ENCODE measurements around the gene NR2E1. TPM values are rescaled to one million over a fixed set of nuclear protein-coding genes. Genes with fewer than 3 reads are reported as not detected.

Gene NR2E1
- polyA plus RNA-seq, 1 donor (not counting 4 experiments of a cell fraction or from before 2014, with no cell fraction given): 0.04 TPM

DNA sequence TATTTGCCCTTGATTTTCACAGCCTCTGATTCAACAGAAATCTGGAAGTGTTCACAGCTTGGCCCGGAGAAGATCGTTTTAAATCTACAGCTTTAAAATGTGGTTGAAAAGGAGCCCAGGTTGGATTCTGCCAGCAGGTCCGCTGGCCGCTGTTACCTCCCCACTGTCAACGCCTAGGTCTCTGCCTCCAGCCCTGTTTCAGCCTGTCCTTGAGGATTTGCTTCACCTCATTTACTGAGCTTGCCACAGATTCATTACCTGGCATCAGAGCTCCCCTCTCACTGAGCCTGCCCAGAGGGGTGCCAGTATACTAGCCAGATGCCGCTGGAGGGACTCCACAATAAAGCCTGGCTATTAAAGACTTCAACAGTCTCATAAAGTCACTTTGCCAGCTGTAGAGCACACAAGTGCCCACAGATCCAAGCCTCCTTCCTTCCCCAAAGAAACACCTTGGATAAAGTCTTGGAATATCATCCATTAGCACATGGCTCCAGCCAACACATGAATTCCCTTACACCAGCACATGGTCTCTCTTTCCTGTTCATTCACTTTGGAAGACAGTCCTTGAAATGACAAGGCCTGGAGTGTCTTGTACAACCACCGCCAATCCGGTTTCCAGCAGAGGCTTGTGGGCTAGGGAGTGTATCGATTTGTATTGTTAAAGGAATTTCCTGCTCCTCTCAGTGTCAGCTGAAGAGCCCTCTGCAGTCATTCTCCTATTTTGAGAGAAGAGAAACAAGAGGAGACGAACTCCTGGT lies 9.5 kb upstream of the NR2E1 start:
- Histone ChIP-seq H3K27ac (ENCODE audit: control insufficient read depth, insufficient read depth, low read length) (no peak overlapping the region), H3K4me1 (ENCODE audit: control insufficient read depth, extremely low read depth, insufficient read depth, low read length) (peaks cover 19% of the 10 kb centered on the region), H3K27me3 (ENCODE audit: control insufficient read depth, extremely low read depth, insufficient read depth, low read length) (peaks cover 45% of the 10 kb centered on the region), H3K9me3 (ENCODE audit: control insufficient read depth, low read depth, low read length) (no peaks in the 10 kb centered on the region), H3K9ac (ENCODE audit: control insufficient read depth, extremely low read depth, insufficient read depth, low read length) (no peak overlapping the region), H3K36me3 (ENCODE audit: control insufficient read depth in 2 of 2, extremely low read depth in 1 of 2, insufficient read depth in 2 of 2, low read length in 2 of 2) (no peaks in the 10 kb centered on the region), H2AFZ (ENCODE audit: control insufficient read depth, low read length) (no peak overlapping the region), H3K9me1 (ENCODE audit: control insufficient read depth, extremely low read depth, insufficient read depth, low read length) (no peaks in the 10 kb centered on the region), H4K20me1 (ENCODE audit: control insufficient read depth, extremely low read depth, insufficient read depth, low read length) (no peaks in the 10 kb centered on the region), H3K79me2 (ENCODE audit: control insufficient read depth, insufficient read depth, low read length) (no peaks in the 10 kb centered on the region), H3K4me3 (ENCODE audit: control insufficient read depth in 2 of 3, extremely low read depth in 1 of 3, insufficient read depth in 2 of 3, low read depth in 1 of 3, low read length in 3 of 3) (no peak overlapping the region), H3K4me2 (ENCODE audit: control insufficient read depth, extremely low read depth, insufficient read depth, low read depth, low read length) (peak overlapping the region; percentile 20)
- DNase-seq (ENCODE audit: low read depth, low spot score) (no peak), FAIRE-seq (peak; percentile 81)
- TF ChIP-seq, protein P1, sequence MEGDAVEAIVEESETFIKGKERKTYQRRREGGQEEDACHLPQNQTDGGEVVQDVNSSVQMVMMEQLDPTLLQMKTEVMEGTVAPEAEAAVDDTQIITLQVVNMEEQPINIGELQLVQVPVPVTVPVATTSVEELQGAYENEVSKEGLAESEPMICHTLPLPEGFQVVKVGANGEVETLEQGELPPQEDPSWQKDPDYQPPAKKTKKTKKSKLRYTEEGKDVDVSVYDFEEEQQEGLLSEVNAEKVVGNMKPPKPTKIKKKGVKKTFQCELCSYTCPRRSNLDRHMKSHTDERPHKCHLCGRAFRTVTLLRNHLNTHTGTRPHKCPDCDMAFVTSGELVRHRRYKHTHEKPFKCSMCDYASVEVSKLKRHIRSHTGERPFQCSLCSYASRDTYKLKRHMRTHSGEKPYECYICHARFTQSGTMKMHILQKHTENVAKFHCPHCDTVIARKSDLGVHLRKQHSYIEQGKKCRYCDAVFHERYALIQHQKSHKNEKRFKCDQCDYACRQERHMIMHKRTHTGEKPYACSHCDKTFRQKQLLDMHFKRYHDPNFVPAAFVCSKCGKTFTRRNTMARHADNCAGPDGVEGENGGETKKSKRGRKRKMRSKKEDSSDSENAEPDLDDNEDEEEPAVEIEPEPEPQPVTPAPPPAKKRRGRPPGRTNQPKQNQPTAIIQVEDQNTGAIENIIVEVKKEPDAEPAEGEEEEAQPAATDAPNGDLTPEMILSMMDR (optimal IDR thresholded peaks at IDR 0.05 in 1 of 3, IDR thresholded peaks at IDR 0.05 in 1 of 3, conservative IDR thresholded peaks at IDR 0.05 in 1 of 3; ENCODE audit: extremely low read depth in 1 of 3, insufficient read depth in 2 of 3, low read length in 3 of 3): no peak
- no peak for TF ChIP-seq EZH2 (IDR thresholded peaks at IDR 0.05; ENCODE audit: low read length)
- dilution Hi-C loops (cut with MboI; ENCODE audit: extremely low pct_ligation_motif_present, low sequenced_read_pairs): no loop called here

DNA sequence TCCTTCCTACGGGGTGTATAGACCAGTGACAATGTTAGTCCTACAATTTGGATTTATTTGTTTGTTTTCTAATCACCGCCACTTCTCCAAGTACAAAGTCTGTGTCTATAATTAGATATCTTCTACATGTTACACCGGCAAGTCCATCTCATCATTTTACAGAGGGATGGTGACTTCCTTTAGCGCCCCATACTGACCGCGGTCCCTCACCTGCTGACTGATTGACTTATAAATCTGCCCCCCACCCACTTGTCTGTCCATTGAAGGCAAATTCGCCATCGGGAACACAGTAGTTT lies 8.9 kb upstream of the NR2E1 start:
- peak; percentile 21 for TF ChIP-seq EZH2 (IDR thresholded peaks at IDR 0.05; ENCODE audit: low read length)
- TF ChIP-seq, protein P1 (optimal IDR thresholded peaks at IDR 0.05 in 1 of 3, IDR thresholded peaks at IDR 0.05 in 1 of 3, conservative IDR thresholded peaks at IDR 0.05 in 1 of 3; ENCODE audit: extremely low read depth in 1 of 3, insufficient read depth in 2 of 3, low read length in 3 of 3): no peak

More for the DNA sequence above, 8.9 kb upstream of the NR2E1 start:
- Histone ChIP-seq H3K27ac (ENCODE audit: control insufficient read depth, insufficient read depth, low read length) (no peak overlapping the region), H3K79me2 (ENCODE audit: control insufficient read depth, insufficient read depth, low read length) (no peaks in the 10 kb centered on the region), H3K36me3 (ENCODE audit: control insufficient read depth in 2 of 2, extremely low read depth in 1 of 2, insufficient read depth in 2 of 2, low read length in 2 of 2) (no peaks in the 10 kb centered on the region), H3K4me3 (ENCODE audit: control insufficient read depth in 2 of 3, extremely low read depth in 1 of 3, insufficient read depth in 2 of 3, low read depth in 1 of 3, low read length in 3 of 3) (peak overlapping the region in 1 of 3 experiments; percentile 32), H4K20me1 (ENCODE audit: control insufficient read depth, extremely low read depth, insufficient read depth, low read length) (no peaks in the 10 kb centered on the region), H3K9me1 (ENCODE audit: control insufficient read depth, extremely low read depth, insufficient read depth, low read length) (no peaks in the 10 kb centered on the region), H2AFZ (ENCODE audit: control insufficient read depth, low read length) (no peak overlapping the region), H3K27me3 (ENCODE audit: control insufficient read depth, extremely low read depth, insufficient read depth, low read length) (peaks cover 51% of the 10 kb centered on the region), H3K4me1 (ENCODE audit: control insufficient read depth, extremely low read depth, insufficient read depth, low read length) (peaks cover 19% of the 10 kb centered on the region), H3K9ac (ENCODE audit: control insufficient read depth, extremely low read depth, insufficient read depth, low read length) (no peak overlapping the region), H3K4me2 (ENCODE audit: control insufficient read depth, extremely low read depth, insufficient read depth, low read depth, low read length) (peak overlapping the region; percentile 20), H3K9me3 (ENCODE audit: control insufficient read depth, low read depth, low read length) (no peaks in the 10 kb centered on the region)
- no peak for FAIRE-seq
- dilution Hi-C loops (cut with MboI; ENCODE audit: extremely low pct_ligation_motif_present, low sequenced_read_pairs): no loop called here
- no peak for DNase-seq (ENCODE audit: low read depth, low spot score)

Data from keratinocyte (primary cell).